Dendritic cell treated with granulocyte-macrophage colony-stimulating factor and Interleukin-4, amounts not matched to agents 40 ng/mL and 50 ng/mL, for 4 days (primary cell): ENCODE data around the gene DMRTA1.
"Not testable (repeated sequence)": the region's sequence is repeated elsewhere in the genome, so short reads cannot be mapped to it uniquely, and the experiment has no call there.

ENCODE experiments used
- H3K27ac Mint-ChIP-seq: one replicate; pipeline ENCODE4 v1.8.0; 2022; ENCODE audit warnings: mild to moderate bottlenecking, mixed read lengths
- H3K27me3 Mint-ChIP-seq: one replicate; pipeline ENCODE4 v1.8.0; 2022; ENCODE audit warnings: mild to moderate bottlenecking, mixed read lengths
- H3K36me3 Mint-ChIP-seq: one replicate; pipeline ENCODE4 v1.8.0; 2022; ENCODE audit warnings: low read depth, mixed read lengths
- H3K4me1 Mint-ChIP-seq: one replicate; pipeline ENCODE4 v1.8.0; 2022; ENCODE audit warnings: low read depth, mixed read lengths
- H3K4me3 Mint-ChIP-seq: one replicate; pipeline ENCODE4 v1.8.0; 2022; ENCODE audit warnings: mild to moderate bottlenecking, moderate library complexity, mixed read lengths
- H3K9me3 Mint-ChIP-seq: one replicate; pipeline ENCODE4 v1.8.0; 2022; ENCODE audit warnings: mixed read lengths
- intact Hi-C: fragments of 100-400 bp; cut with micrococcal nuclease; formaldehyde crosslinking; loops from one replicate; pipeline ENCODE4 v1.15.0; 2022

DMRTA1 gene

GRCh38 chr9:22446950-22447617 is 460 bp downstream of the DMRTA1 start:
- peak overlapping the region; percentile 54 for H3K4me3 Mint-ChIP-seq
- peaks cover 47% of the 10 kb centered on the region for H3K27me3 Mint-ChIP-seq
- H3K36me3 Mint-ChIP-seq: no peaks in the 10 kb centered on the region
- H3K27ac Mint-ChIP-seq: no peak overlapping the region
- intact Hi-C loops: no loop called here
- H3K9me3 Mint-ChIP-seq: no peaks in the 10 kb centered on the region
- H3K4me1 Mint-ChIP-seq: peaks cover 8% of the 10 kb centered on the region

DNA sequence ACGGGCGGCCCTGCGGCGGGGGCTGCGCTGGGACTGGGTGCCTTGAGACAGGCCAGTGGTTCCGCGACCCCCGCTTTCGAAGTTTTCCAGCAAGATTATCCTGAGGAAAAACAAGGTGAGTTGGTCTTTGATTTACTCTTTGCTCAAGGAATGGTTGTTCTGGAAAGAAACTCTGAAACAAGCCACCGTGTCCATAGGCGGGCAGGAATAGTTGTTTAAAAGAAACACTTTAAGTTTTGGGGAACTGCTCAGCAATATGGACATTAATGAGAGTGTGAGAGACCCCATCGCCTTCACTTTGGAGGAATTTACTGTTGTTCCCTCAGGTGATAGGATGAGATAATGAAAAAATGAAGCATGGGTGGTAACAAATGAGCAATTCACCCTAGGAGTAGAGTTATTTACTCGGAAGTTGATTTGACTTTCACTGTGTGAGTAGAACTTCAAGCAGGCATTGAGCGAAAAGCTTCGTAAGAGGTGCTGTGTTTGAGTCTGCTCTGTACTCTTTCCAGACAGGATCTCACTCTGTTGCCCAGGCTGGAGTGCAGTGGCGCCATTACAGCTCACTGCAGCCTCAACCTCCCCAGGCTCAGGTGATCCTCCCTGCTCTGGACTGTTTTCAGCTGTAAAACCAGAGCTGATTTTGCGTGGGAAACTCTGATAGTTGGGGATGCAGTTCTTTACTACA is 1.1 kb downstream of the DMRTA1 start:
- Mint-ChIP-seq H3K36me3 (no peaks in the 10 kb centered on the region), H3K9me3 (no peaks in the 10 kb centered on the region), H3K4me1 (peaks cover 8% of the 10 kb centered on the region), H3K27ac (no peak overlapping the region), H3K27me3 (peaks cover 45% of the 10 kb centered on the region), H3K4me3 (no peak overlapping the region)
- intact Hi-C loops: no loop called here

GRCh38 chr9:22449719-22450118 is 3.1 kb downstream of the DMRTA1 start:
- Mint-ChIP-seq H3K27ac (no peak overlapping the region), H3K27me3 (peaks cover 40% of the 10 kb centered on the region), H3K9me3 (no peaks in the 10 kb centered on the region), H3K4me1 (peaks cover 8% of the 10 kb centered on the region), H3K4me3 (no peak overlapping the region), H3K36me3 (no peaks in the 10 kb centered on the region)
- intact Hi-C loops: loop anchor here (10.0 kb wide), 1 partner anchor 415 kb away; no protein-coding TSS in a partner anchor

DNA sequence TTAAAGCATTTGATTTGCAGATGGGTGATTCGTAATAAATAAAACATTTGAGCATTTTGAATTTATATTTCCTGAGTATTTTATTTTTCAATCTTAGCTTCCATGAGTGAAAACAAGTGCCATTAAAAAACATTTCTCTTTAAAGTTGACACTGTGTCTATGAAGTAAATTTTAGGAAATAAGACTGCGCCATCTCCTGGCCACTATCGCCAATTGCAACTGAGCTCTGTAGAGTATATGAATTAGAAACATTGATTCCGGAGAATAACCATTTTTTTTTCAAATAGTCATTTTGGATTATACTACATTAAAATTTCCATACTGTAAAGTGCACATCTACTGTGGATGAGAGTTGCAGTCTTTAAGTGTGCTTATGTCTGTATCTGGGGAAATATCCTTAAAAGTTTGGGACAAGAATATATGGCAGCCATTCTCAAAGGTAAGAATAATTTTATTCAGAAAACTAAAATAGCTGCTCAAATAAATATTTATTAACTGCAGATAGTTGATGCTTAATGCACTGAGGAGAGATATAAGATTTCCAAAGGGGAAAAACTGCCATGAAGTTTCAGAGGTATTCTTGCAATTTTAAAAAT is 5.9 kb downstream of the DMRTA1 start:
- no peak overlapping the region for H3K27ac Mint-ChIP-seq
- H3K27me3 Mint-ChIP-seq: peaks cover 23% of the 10 kb centered on the region

DNA sequence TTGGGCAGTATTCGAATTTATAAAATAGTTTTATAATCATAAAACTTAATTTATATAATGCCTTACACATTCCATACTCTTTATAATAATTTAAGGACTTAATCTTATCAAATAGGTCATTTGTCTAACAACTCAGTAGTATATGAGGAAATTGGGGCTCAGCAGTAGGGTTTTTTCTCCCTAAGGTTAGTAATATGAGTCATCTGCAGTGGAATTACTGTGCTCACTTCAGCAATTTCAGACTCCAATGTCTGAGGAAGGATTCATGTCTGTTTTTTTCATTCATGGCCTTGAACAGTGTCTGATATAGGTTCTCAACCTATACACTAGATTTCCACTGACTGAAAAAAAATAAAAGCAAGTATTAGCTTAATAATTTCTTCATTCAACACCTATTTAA is 7.4 kb downstream of the DMRTA1 start:
- Mint-ChIP-seq H3K9me3 (no peaks in the 10 kb centered on the region), H3K27me3 (peaks cover 11% of the 10 kb centered on the region)
- intact Hi-C loops: loop anchor here (1.0 to 10.0 kb wide), 2 partner anchors 419 to 637 kb away; no protein-coding TSS in a partner anchor

More for the DNA sequence above, 5.9 kb downstream of the DMRTA1 start:
- intact Hi-C loops: loop anchor here (1.0 to 10.0 kb wide), 3 partner anchors 208 to 639 kb away; no protein-coding TSS in a partner anchor
- Mint-ChIP-seq H3K4me3 (no peak overlapping the region), H3K4me1 (no peaks in the 10 kb centered on the region), H3K36me3 (no peaks in the 10 kb centered on the region), H3K9me3 (no peaks in the 10 kb centered on the region)

GRCh38 chr9:22455181-22455580 is 8.6 kb downstream of the DMRTA1 start:
- peaks cover 9% of the 10 kb centered on the region for H3K27me3 Mint-ChIP-seq
- H3K4me3 Mint-ChIP-seq: no peak overlapping the region
- H3K36me3 Mint-ChIP-seq: no peaks in the 10 kb centered on the region
- H3K27ac Mint-ChIP-seq: no peak overlapping the region
- no peaks in the 10 kb centered on the region for H3K9me3 Mint-ChIP-seq
- intact Hi-C loops: loop anchor here (10.0 kb wide), 1 partner anchor 420 kb away; no protein-coding TSS in a partner anchor
- no peaks in the 10 kb centered on the region for H3K4me1 Mint-ChIP-seq

More for the DNA sequence above, 7.4 kb downstream of the DMRTA1 start:
- no peaks in the 10 kb centered on the region for H3K36me3 Mint-ChIP-seq
- H3K27ac Mint-ChIP-seq: no peak overlapping the region
- no peaks in the 10 kb centered on the region for H3K4me1 Mint-ChIP-seq
- no peak overlapping the region for H3K4me3 Mint-ChIP-seq

GRCh38 chr9:22457448-22457847 is 10.8 kb downstream of the DMRTA1 start:
- Mint-ChIP-seq H3K9me3 (no peaks in the 10 kb centered on the region), H3K27me3 (peaks cover 8% of the 10 kb centered on the region), H3K27ac (no peak overlapping the region), H3K4me1 (no peaks in the 10 kb centered on the region), H3K36me3 (no peaks in the 10 kb centered on the region), H3K4me3 (no peak overlapping the region)
- intact Hi-C loops: loop anchor here (10.0 kb wide), 1 partner anchor 423 kb away; no protein-coding TSS in a partner anchor

DNA sequence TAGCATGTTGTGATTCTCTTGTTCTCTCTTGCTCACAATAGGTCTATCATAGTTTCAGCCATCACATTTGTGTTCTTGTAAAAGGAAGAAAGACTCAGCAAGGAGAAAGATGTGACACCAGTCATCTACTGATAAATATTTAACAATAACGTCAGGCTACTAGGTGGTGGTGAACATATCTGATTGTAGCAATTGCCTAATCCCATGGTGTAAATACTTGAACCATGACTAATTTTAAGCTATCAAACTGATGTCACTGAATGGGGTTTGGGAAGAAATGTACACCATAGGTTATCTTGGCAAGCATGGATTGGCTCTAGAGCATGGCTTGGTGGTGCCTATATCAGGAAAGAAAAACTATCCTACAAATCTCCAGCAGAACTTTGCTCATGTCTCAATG is 16.6 kb downstream of the DMRTA1 start:
- Mint-ChIP-seq H3K9me3 (no peaks in the 10 kb centered on the region), H3K27me3 (peaks cover 3% of the 10 kb centered on the region), H3K27ac (no peak overlapping the region), H3K36me3 (no peaks in the 10 kb centered on the region), H3K4me1 (no peaks in the 10 kb centered on the region), H3K4me3 (no peak overlapping the region)
- intact Hi-C loops: no loop called here

DNA sequence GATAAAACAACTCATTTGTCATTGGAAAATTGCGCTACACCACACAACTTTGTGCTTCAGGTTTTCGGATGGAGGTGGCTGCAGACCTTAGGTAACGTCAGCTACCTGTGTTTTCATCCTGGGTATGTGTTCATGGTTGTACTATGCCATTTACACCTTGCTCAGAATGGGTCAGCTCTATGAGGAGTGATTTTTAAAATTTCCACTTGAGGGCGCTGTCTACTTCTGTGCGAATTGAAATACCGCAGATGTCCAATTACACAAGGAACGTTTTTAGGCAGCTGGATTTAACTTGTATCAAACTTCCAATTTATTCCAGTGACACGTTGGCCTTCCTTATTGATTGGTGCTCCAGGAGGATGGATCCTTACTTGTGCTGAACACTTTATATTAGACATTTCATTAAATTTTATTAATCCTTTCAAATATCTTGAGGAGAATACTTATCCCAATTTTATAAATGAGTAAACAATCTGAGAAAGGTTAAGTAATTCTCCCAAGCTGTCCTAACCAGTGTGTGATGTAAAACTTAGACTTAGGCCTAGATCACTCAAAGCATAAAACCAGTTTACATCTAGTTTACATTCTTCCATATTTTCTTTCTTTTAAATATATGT is 23.4 kb downstream of the DMRTA1 start:
- Mint-ChIP-seq H3K36me3 (no peaks in the 10 kb centered on the region), H3K27ac (no peak overlapping the region), H3K4me3 (no peak overlapping the region), H3K4me1 (no peaks in the 10 kb centered on the region), H3K27me3 (no peaks in the 10 kb centered on the region), H3K9me3 (no peaks in the 10 kb centered on the region)
- intact Hi-C loops: no loop called here

DNA sequence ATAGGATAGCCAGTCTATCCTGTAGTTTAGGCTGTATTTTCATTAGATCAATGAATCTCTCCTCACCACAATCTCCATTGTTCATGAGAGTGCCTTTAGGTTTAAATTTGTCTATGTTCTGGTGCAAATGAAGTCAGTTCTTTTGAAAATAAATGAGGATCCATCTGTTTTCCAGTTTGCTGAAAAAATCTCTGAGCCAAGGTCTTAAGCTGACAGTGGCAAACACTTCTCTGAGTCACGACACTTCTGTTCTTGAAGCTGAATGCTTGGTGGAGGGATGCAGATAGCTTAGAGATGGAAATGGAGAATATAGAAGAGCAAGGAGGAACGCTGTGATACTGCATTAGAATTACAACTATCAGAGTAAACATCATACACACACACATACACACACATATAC is 34.9 kb downstream of the DMRTA1 start:
- H3K9me3 Mint-ChIP-seq: peaks cover 24% of the 10 kb centered on the region
- no peaks in the 10 kb centered on the region for H3K27me3 Mint-ChIP-seq
- intact Hi-C loops: no loop called here
- no peaks in the 10 kb centered on the region for H3K4me1 Mint-ChIP-seq
- H3K27ac Mint-ChIP-seq: no peak overlapping the region
- no peaks in the 10 kb centered on the region for H3K36me3 Mint-ChIP-seq
- H3K4me3 Mint-ChIP-seq: no peak overlapping the region

- intact Hi-C loops: no loop called here
- no peaks in the 10 kb centered on the region for H3K36me3 Mint-ChIP-seq
- no peak overlapping the region for H3K4me3 Mint-ChIP-seq
- no peaks in the 10 kb centered on the region for H3K4me1 Mint-ChIP-seq
- no peaks in the 10 kb centered on the region for H3K27me3 Mint-ChIP-seq
- no peak overlapping the region for H3K27ac Mint-ChIP-seq
- H3K9me3 Mint-ChIP-seq: peaks cover 24% of the 10 kb centered on the region
Observed at GRCh38 chr9:22483528-22484070, 37.0 kb downstream of the DMRTA1 start.

- H3K36me3 Mint-ChIP-seq, H3K4me3 Mint-ChIP-seq, H3K27ac Mint-ChIP-seq, H3K4me1 Mint-ChIP-seq, intact Hi-C loops, H3K27me3 Mint-ChIP-seq: not testable (repeated sequence)
- peaks cover 30% of the 10 kb centered on the region for H3K9me3 Mint-ChIP-seq
Observed at GRCh38 chr9:22496197-22496596, 49.6 kb downstream of the DMRTA1 start.
